Gastroesophageal sphincter (tissue), 3 donors: ENCODE results near the gene IFNA4.

Experiments
- CTCF ChIP-seq, 4 experiments: fragments of 200-600 bp in 2 of 4; fragments of 450-650 bp in 2 of 4; sonication (generic) in 1 of 4; IDR thresholded peaks; one replicate each; pipeline ENCODE4 v1.5.1; 2017 to 2019; ENCODE audit warnings: antibody characterized with exemption in 4 of 4, mild to moderate bottlenecking in 2 of 4, moderate library complexity in 2 of 4
- EP300 ChIP-seq: sonication (generic); formaldehyde crosslinking; IDR thresholded peaks from one replicate; pipeline ENCODE4 v1.6.1; 2017; ENCODE audit warnings: antibody characterized with exemption, mild to moderate bottlenecking
- POLR2A ChIP-seq, 2 donors: fragments of 450-650 bp; IDR thresholded peaks; one replicate each; pipeline ENCODE4 v1.6.1; 2017; ENCODE audit warnings: antibody characterized with exemption in 2 of 2, mild to moderate bottlenecking in 2 of 2, moderate library complexity in 1 of 2
- POLR2AphosphoS5 ChIP-seq: sonication (generic); formaldehyde crosslinking; IDR thresholded peaks from one replicate; pipeline ENCODE4 v1.6.1; 2017; ENCODE audit warnings: antibody characterized with exemption

- TF ChIP-seq CTCF (IDR thresholded peaks at IDR 0.05) (no peak), POLR2AphosphoS5 (no peak), POLR2A (IDR thresholded peaks at IDR 0.05) (no peak), EP300 (no peak)
Measured at GRCh38 chr9:21234153-21234687, 46.8 kb upstream of the IFNA4 start.
